ENCODE data around the gene NECTIN4.
"Not testable (repeated sequence)": the region's sequence is repeated elsewhere in the genome, so short reads cannot be mapped to it uniquely, and the experiment has no call there.

NECTIN4 gene

GRCh38 chr1:161054805-161055204, 34.6 kb downstream of the NECTIN4 start:
- no peak for DNase-seq (ENCODE audit: low read depth in 3 of 3)

GRCh38 chr1:161054232-161054631, 35.1 kb downstream of the NECTIN4 start:
- DNase-seq (ENCODE audit: low read depth in 3 of 3) = no peak

GRCh38 chr1:161052899-161053298, 36.5 kb downstream of the NECTIN4 start:
- DNase-seq (ENCODE audit: low read depth in 3 of 3) = no peak

- no peak for DNase-seq (ENCODE audit: low read depth in 3 of 3)
Measured at GRCh38 chr1:161051219-161051618, 38.1 kb downstream of the NECTIN4 start.

GRCh38 chr1:161048949-161049722, 40.2 kb downstream of the NECTIN4 start:
- no peak for DNase-seq (ENCODE audit: low read depth in 3 of 3)

- DNase-seq (ENCODE audit: low read depth in 3 of 3) = no peak
Measured at GRCh38 chr1:161047436-161048420, 41.6 kb downstream of the NECTIN4 start.

GRCh38 chr1:161046605-161047228, 42.6 kb downstream of the NECTIN4 start:
- no peak for DNase-seq (ENCODE audit: low read depth in 3 of 3)

GRCh38 chr1:161045736-161046604, 43.4 kb downstream of the NECTIN4 start, which contains the start of gene USF1:
Gene USF1 (minus strand): TSS chr1:161045977. CDS start chr1:161043275, 2,702 bp downstream.
- peak; percentile 85 to 89 (median 86) for DNase-seq (ENCODE audit: low read depth in 3 of 3)

GRCh38 chr1:161044908-161045735, 44.2 kb downstream of the NECTIN4 start:
- DNase-seq (ENCODE audit: low read depth in 3 of 3) = peak in 2 of 3 experiments; percentile 15 to 47

- DNase-seq (ENCODE audit: low read depth in 3 of 3) = no peak
Measured at GRCh38 chr1:161044535-161044907, 44.8 kb downstream of the NECTIN4 start.

GRCh38 chr1:161039546-161039945, 49.8 kb downstream of the NECTIN4 start:
- no peak for DNase-seq (ENCODE audit: low read depth in 3 of 3)

GRCh38 chr1:161039154-161039545, 50.2 kb downstream of the NECTIN4 start:
- DNase-seq (ENCODE audit: low read depth in 3 of 3) = no peak

GRCh38 chr1:161038523-161039153, 50.7 kb downstream of the NECTIN4 start, which contains the start of gene TSTD1:
Gene TSTD1 (minus strand): TSS chr1:161038964. CDS start chr1:161038889, 75 bp downstream.
- DNase-seq (ENCODE audit: low read depth in 3 of 3) = peak; percentile 73 to 84 (median 74)

- DNase-seq (ENCODE audit: low read depth in 3 of 3) = no peak
Measured at GRCh38 chr1:161037661-161038522, 51.5 kb downstream of the NECTIN4 start.

GRCh38 chr1:161033751-161034150, 55.6 kb downstream of the NECTIN4 start:
- DNase-seq (ENCODE audit: low read depth in 3 of 3) = no peak

GRCh38 chr1:161032409-161032808, 56.9 kb downstream of the NECTIN4 start:
- no peak for DNase-seq (ENCODE audit: low read depth in 3 of 3)

GRCh38 chr1:161031874-161032273, 57.5 kb downstream of the NECTIN4 start:
- DNase-seq (ENCODE audit: low read depth in 3 of 3) = no peak

GRCh38 chr1:161029466-161029865, 59.9 kb downstream of the NECTIN4 start:
- not testable (repeated sequence) for DNase-seq (ENCODE audit: low read depth in 3 of 3)
